Measurements from ENCODE around the gene TNFRSF25.

TNFRSF25 gene

DNA sequence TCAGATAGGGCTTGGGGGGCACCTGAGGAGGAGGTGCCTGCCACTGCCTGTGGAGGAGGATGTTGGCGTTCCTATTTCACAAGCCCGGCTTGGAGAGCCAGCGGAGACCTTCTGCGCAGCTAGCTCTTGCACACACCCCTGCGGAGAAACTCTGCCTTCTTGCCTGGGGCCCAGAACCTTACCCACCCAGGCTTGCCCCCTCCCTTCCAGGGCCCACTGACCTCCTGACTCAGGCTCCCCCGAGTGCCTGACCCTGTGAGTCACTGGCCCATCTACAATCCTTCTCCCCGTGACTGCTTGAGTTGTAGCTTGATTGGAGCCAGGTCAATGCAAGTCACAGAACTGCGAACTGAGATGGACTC lies 49.7 kb downstream of the TNFRSF25 start:
- DNase-seq (ENCODE audit: low read depth) = no peak

DNA sequence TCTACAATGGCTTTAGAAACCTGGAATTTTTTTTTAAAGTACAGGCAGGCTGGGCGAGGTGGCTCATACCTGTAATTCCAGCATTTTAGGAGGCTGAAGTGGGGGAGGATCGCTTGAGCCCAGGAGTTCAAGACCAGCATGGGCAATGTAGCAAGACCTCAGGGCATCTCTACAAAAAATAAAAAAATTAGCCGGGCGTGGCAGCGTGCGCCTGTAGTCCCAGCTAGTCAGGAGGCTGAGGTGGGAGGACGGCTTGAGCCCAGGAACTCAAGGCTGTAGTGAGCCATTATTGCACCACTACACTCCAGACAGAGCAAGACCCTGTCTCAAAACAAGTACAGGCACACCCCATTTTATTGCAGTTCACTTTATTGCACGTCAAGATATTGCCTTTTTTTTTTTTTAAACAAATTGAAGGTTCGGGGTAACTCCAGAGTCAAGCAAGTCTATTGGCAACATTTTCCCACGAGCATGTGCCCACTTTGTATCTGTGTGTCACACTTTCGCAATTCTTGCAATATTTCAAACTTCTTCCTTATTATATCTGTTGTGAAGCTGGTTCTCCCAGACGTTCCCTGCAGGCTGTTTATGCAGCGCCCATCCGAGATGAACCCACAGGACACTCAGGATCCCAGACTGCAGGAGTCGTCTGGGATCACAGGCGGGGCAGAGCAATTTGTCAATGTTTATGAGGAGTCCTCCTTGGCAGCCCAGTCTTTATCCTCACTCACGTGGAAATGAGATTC lies 50.9 kb downstream of the TNFRSF25 start:
- no peak for DNase-seq (ENCODE audit: low read depth)

GRCh38 chr1:6414443-6414844 lies 51.5 kb downstream of the TNFRSF25 start:
- DNase-seq (ENCODE audit: low read depth) = no peak

DNA sequence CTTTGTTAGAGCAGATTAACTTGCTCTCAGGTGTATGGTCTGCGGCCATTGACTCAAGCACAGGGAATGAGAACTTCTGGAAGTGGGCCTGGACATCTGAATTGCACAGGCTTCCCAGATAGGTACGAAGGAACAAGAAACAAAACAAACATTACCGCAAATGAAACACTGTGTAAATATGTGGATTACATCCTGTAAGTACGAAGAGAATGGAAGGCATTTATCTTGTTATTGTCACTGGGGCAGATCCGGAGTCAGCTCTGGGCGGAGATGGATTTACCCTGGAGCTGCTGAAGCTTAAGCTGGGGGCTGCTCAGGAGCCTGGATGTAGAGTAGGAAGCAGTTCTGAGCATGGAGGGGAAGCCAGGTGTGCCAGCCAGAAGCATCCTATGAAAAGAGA lies 53.1 kb downstream of the TNFRSF25 start:
- no peak for DNase-seq (ENCODE audit: low read depth)

Data from fibroblast of the conjunctiva (primary cell).